HCT116 (cell line): Measurements from ENCODE around the gene TRIM43. TPM values are rescaled to one million over a fixed set of nuclear protein-coding genes. Genes with fewer than 3 reads are reported as not detected.
"Not testable (repeated sequence)": the region's sequence is repeated elsewhere in the genome, so short reads cannot be mapped to it uniquely, and the experiment has no call there.

ENCODE experiments used
- ATAC-seq: fragments of 200-7000 bp; cut with Tn5 transposase; 2 replicates; pipeline ENCODE4 v1.9.1; 2020; ENCODE audit warnings: mild to moderate bottlenecking, moderate library complexity
- BruUV-seq: library from RNA; stranded (reverse); fragments of 400-500 nt; replicated peaks from 2 replicates; lab custom pipeline; 2021; lab: Mats Ljungman, UMichigan
- CTCF ChIA-PET: fragments of 300-600 bp; sonication (Branson Sonifier 250); formaldehyde crosslinking; loops from one replicate; lab custom pipeline; 2021; ENCODE audit warnings: antibody characterized with exemption; lab: Charles Lee
- POLR2A ChIA-PET: fragments of 300-600, 350-600 bp; sonication (Branson Sonifier 250); formaldehyde crosslinking; loops from one replicate; lab custom pipeline; 2021; ENCODE audit warnings: antibody characterized with exemption; lab: Charles Lee
- RAD21 ChIA-PET, 2 experiments: fragments of 300-600 bp; sonication (Branson Sonifier 250); formaldehyde crosslinking; loops; one replicate each; lab custom pipeline; 2023; ENCODE audit warnings: low total read pairs in 2 of 2; ENCODE audit not compliant: uncharacterized antibody in 2 of 2, unreplicated experiment in 2 of 2, low non-redundant PET in 1 of 2; lab: Charles Lee
- DNase-seq: peaks from one replicate; pipeline ENCODE4 v3.0.0-alpha.2; 2010; ENCODE audit warnings: low read depth, low spot score
- H2AFZ ChIP-seq: fragments of 200-600 bp; shearing (Covaris generic), sonication (generic); 2 replicates; pipeline ENCODE4 v1.6.1; 2017; ENCODE audit warnings: low read depth, mixed run types, mixed read lengths, antibody characterized with exemption, low read length; ENCODE audit not compliant: poor library complexity, severe bottlenecking
- H3K27ac ChIP-seq: 2 replicates; pipeline ENCODE4 v1.5.1; 2012; ENCODE audit warnings: low read depth, low read length
- H3K27me3 ChIP-seq: fragments of 200-600 bp; sonication (generic); 2 replicates; pipeline ENCODE4 v1.6.1; 2016; ENCODE audit warnings: mixed run types, low read length, mixed read lengths; ENCODE audit not compliant: insufficient read depth
- H3K36me3 ChIP-seq, 2 experiments: fragments of 200-500 bp in 1 of 2; fragments of 200-600 bp in 1 of 2; sonication (Bioruptor generic) in 1 of 2; sonication (generic) in 1 of 2; 2 replicates each; pipeline versions ENCODE4 v1.5.1 to v1.6.1; 2014 to 2016; ENCODE audit warnings: low read length in 2 of 2, inconsistent platforms in 1 of 2, mixed read lengths in 1 of 2, mixed run types in 1 of 2; ENCODE audit not compliant: insufficient read depth in 2 of 2, control insufficient read depth in 1 of 2
- H3K4me1 ChIP-seq, 2 experiments: fragments of 200-600 bp in 1 of 2; sonication (generic) in 1 of 2; 2 replicates each; pipeline versions ENCODE4 v1.5.1 to v1.6.1; 2012 to 2017; ENCODE audit warnings: low read length in 2 of 2, inconsistent platforms in 1 of 2, mild to moderate bottlenecking in 1 of 2, mixed read lengths in 1 of 2, mixed run types in 1 of 2, moderate library complexity in 1 of 2; ENCODE audit not compliant: insufficient read depth in 2 of 2, control insufficient read depth in 1 of 2
- H3K4me2 ChIP-seq: fragments of 200-600 bp; sonication (generic); 2 replicates; pipeline ENCODE4 v1.6.1; 2017; ENCODE audit warnings: mixed run types, low read length, mixed read lengths
- H3K4me3 ChIP-seq, 2 experiments: fragments of 200-600 bp in 1 of 2; sonication (generic) in 1 of 2; replicated peaks in 1 of 2; 2 replicates each; pipeline ENCODE4 v1.5.1; 2011 to 2016; ENCODE audit warnings: low read length in 2 of 2, control low read depth in 1 of 2, low read depth in 1 of 2, mild to moderate bottlenecking in 1 of 2, mixed read lengths in 1 of 2, mixed run types in 1 of 2
- H3K79me2 ChIP-seq: fragments of 200-600 bp; sonication (generic); 2 replicates; pipeline ENCODE4 v1.6.1; 2017; ENCODE audit warnings: mild to moderate bottlenecking, mixed run types, low read length, moderate library complexity, mixed read lengths; ENCODE audit not compliant: insufficient read depth
- H3K9ac ChIP-seq: fragments of 200-600 bp; sonication (generic); 2 replicates; pipeline ENCODE4 v1.6.1; 2016; ENCODE audit warnings: low read length, mixed read lengths
- H3K9me2 ChIP-seq: fragments of 200-600 bp; sonication (generic), shearing (Covaris generic); 2 replicates; pipeline ENCODE4 v1.6.1; 2017; ENCODE audit warnings: mixed run types, mild to moderate bottlenecking, moderate library complexity; ENCODE audit not compliant: insufficient read depth
- H3K9me3 ChIP-seq, 2 experiments: fragments of 200-500 bp in 1 of 2; fragments of 200-600 bp in 1 of 2; sonication (Bioruptor generic) in 1 of 2; sonication (generic) in 1 of 2; 2 replicates each; pipeline ENCODE4 v1.6.1; 2014 to 2017; ENCODE audit warnings: low read length in 2 of 2, mixed read lengths in 2 of 2, inconsistent platforms in 1 of 2, low read depth in 1 of 2, mild to moderate bottlenecking in 1 of 2, mixed run types in 1 of 2, moderate library complexity in 1 of 2; ENCODE audit not compliant: control insufficient read depth in 1 of 2, insufficient read depth in 1 of 2
- H4K20me1 ChIP-seq: fragments of 200-600 bp; sonication (generic), shearing (Covaris generic); 2 replicates; pipeline ENCODE4 v1.6.1; 2017; ENCODE audit warnings: mixed run types, mild to moderate bottlenecking, moderate library complexity; ENCODE audit not compliant: insufficient read depth
- EZH2phosphoT487 ChIP-seq: fragments of 200-600 bp; IDR thresholded peaks from 2 replicates; pipeline ENCODE4 v1.6.1; 2018; ENCODE audit warnings: antibody characterized with exemption, borderline replicate concordance
- JUND ChIP-seq: IDR thresholded peaks from 2 replicates; pipeline ENCODE4 v1.6.1; 2012
- MAX ChIP-seq: IDR thresholded peaks from 2 replicates; pipeline ENCODE4 v1.6.1; 2012
- POLR2A ChIP-seq: IDR thresholded peaks from 2 replicates; pipeline ENCODE4 v1.7.0; 2011; ENCODE audit warnings: borderline replicate concordance; ENCODE audit not compliant: insufficient read depth, insufficient read length; ENCODE audit errors: extremely low read depth
- SIN3A ChIP-seq: IDR thresholded peaks from 2 replicates; pipeline ENCODE4 v1.6.1; 2012; ENCODE audit warnings: low read depth
- SP1 ChIP-seq: IDR thresholded peaks from 2 replicates; pipeline ENCODE4 v1.6.1; 2012; ENCODE audit warnings: low read depth
- SRF ChIP-seq: IDR thresholded peaks from 2 replicates; pipeline ENCODE4 v1.6.1; 2012; ENCODE audit warnings: low read depth
- TCF7L2 ChIP-seq: IDR thresholded peaks from 2 replicates; pipeline ENCODE4 v1.7.0; 2011; ENCODE audit warnings: borderline replicate concordance, inconsistent platforms; ENCODE audit not compliant: insufficient read depth, insufficient read length; ENCODE audit errors: extremely low read depth
- YY1 ChIP-seq: IDR thresholded peaks from 2 replicates; pipeline ENCODE4 v1.6.1; 2011; ENCODE audit warnings: low read length, low read depth, moderate library complexity, mild to moderate bottlenecking; ENCODE audit not compliant: insufficient replicate concordance; ENCODE audit errors: extremely low read depth
- intact Hi-C: fragments of 100-400 bp; cut with micrococcal nuclease; formaldehyde crosslinking; loops from 2 replicates; pipeline ENCODE4 v1.10.0; 2022
- total RNA-seq: library from RNA; stranded (reverse); gene quantifications from one replicate; pipeline ENCODE4 v1.2.1, GENCODE V29; 2021; ENCODE audit not compliant: unreplicated experiment

The TRIM43 gene
- total RNA-seq, 1 experiment from 2014 or later: not detected

GRCh38 chr2:95575857-95576256 is 15.9 kb upstream of the TRIM43 start:
- H3K36me3 ChIP-seq: no peaks in the 10 kb centered on the region
- no peak for DNase-seq
- TF ChIP-seq SRF: no peak
- TF ChIP-seq POLR2A: no peak
- TF ChIP-seq, all 23 proteins: peak for 0
- Histone ChIP-seq H3K4me3 (no peak overlapping the region), H3K79me2 (no peaks in the 10 kb centered on the region), H4K20me1 (no peaks in the 10 kb centered on the region), H3K9me2 (no peaks in the 10 kb centered on the region), H3K4me2 (no peak overlapping the region), H2AFZ (no peak overlapping the region), H3K4me1 (no peaks in the 10 kb centered on the region), H3K9me3 (no peaks in the 10 kb centered on the region), H3K27ac (no peak overlapping the region), H3K9ac (no peak overlapping the region), H3K27me3 (no peaks in the 10 kb centered on the region)
- intact Hi-C loops: no loop called here
- no peak for ATAC-seq
- ChIA-PET RAD21 (no interaction called here), POLR2A (no interaction called here), CTCF (no interaction called here)
- BruUV-seq: no TSS peak

- no peaks in the 10 kb centered on the region for H4K20me1 ChIP-seq
- no peaks in the 10 kb centered on the region for H3K27me3 ChIP-seq
- TF ChIP-seq YY1 (no peak), SP1 (no peak), MAX (no peak), EZH2phosphoT487 (no peak), POLR2A (no peak), TCF7L2 (no peak), JUND (no peak), SIN3A (no peak)
- TF ChIP-seq, all 23 proteins: peak for 0
- BruUV-seq: no TSS peak
- no peaks in the 10 kb centered on the region for H3K9me2 ChIP-seq
- no peak overlapping the region for H2AFZ ChIP-seq
- ChIA-PET CTCF (no interaction called here), RAD21 (no interaction called here), POLR2A (no interaction called here)
- no peak overlapping the region for H3K4me2 ChIP-seq
- no peaks in the 10 kb centered on the region for H3K4me1 ChIP-seq
- ATAC-seq (no peak), DNase-seq (no peak)
- H3K9ac ChIP-seq: no peak overlapping the region
- no peaks in the 10 kb centered on the region for H3K79me2 ChIP-seq
- no peaks in the 10 kb centered on the region for H3K9me3 ChIP-seq
- H3K4me3 ChIP-seq: no peak overlapping the region
- no peak overlapping the region for H3K27ac ChIP-seq
- H3K36me3 ChIP-seq: no peaks in the 10 kb centered on the region
- intact Hi-C loops: no loop called here
Observed at GRCh38 chr2:95578539-95578938, 13.3 kb upstream of the TRIM43 start.

GRCh38 chr2:95583545-95583944 is 8.3 kb upstream of the TRIM43 start:
- H3K4me2 ChIP-seq, H3K36me3 ChIP-seq, RAD21 ChIA-PET, H3K79me2 ChIP-seq, H3K27me3 ChIP-seq, H3K9me2 ChIP-seq, H3K9ac ChIP-seq, H2AFZ ChIP-seq, H3K4me3 ChIP-seq, H4K20me1 ChIP-seq, intact Hi-C loops, CTCF ChIA-PET, H3K9me3 ChIP-seq, DNase-seq, H3K27ac ChIP-seq, BruUV-seq, H3K4me1 ChIP-seq, ATAC-seq, POLR2A ChIA-PET: not testable (repeated sequence)

- CTCF ChIA-PET, H3K27me3 ChIP-seq, H3K4me2 ChIP-seq, RAD21 ChIA-PET, ATAC-seq, H3K79me2 ChIP-seq, H3K4me3 ChIP-seq, H2AFZ ChIP-seq, DNase-seq, H3K4me1 ChIP-seq, POLR2A ChIA-PET, BruUV-seq, H4K20me1 ChIP-seq, H3K9me2 ChIP-seq, H3K36me3 ChIP-seq, H3K9ac ChIP-seq, H3K9me3 ChIP-seq, intact Hi-C loops, H3K27ac ChIP-seq: not testable (repeated sequence)
Observed at GRCh38 chr2:95584321-95584720, 7.5 kb upstream of the TRIM43 start.
